ENCODE data around the gene GAS2L2. TPM values are rescaled to one million over a fixed set of nuclear protein-coding genes. Genes with fewer than 3 reads are reported as not detected.

GAS2L2 gene
- total and polyA plus RNA-seq, 2 experiments from 2014 or later: not detected

DNA sequence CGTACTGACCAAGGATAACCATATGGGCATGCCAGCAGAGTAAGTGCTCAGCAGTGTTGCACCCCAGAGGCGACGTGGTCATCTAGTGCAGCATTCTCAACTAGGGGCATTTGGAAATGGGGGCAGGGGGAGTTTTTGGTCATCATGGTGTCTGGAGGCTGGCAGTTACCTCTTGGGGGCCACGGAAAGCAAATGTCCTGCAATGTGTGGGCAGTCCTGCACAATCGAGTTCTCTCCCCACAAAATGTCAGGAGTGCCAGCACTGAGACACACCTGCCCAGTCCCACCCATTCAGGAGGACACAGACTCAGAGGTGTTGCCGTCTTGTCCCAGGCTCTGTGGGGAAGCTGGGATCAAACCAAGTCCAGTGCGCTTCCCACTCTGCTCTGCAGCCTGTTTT lies 18.6 kb downstream of the GAS2L2 start:
- H3K4me3 ChIP-seq: no peak overlapping the region
- no peaks in the 10 kb centered on the region for H3K36me3 ChIP-seq (ENCODE audit: low read depth)
- no peak for DNase-seq
- H3K27me3 ChIP-seq (replicated peaks; ENCODE audit: insufficient read depth): peaks cover 4% of the 10 kb centered on the region; the same call in 1 of the 2 replicates
- no peak overlapping the region for H3K4me2 ChIP-seq (ENCODE audit: unreplicated experiment)
- H3K4me1 ChIP-seq (ENCODE audit: insufficient read depth): peaks cover 9% of the 10 kb centered on the region; the same call in 1 of the 2 replicates
- H3K9ac ChIP-seq: no peak overlapping the region
- H3K27ac ChIP-seq: no peak overlapping the region
- no peak overlapping the region for H2AFZ ChIP-seq
- H3F3A ChIP-seq (ENCODE audit: insufficient read depth): peaks cover 5% of the 10 kb centered on the region; the same call in 1 of the 2 replicates
- TF ChIP-seq EZH2 (IDR thresholded peaks at IDR 0.05; ENCODE audit: insufficient read depth, poor library complexity, severe bottlenecking) (no peak), EZH2phosphoT487 (IDR thresholded peaks at IDR 0.05; ENCODE audit: insufficient read depth, low read depth) (no peak)
- H3K79me2 ChIP-seq (ENCODE audit: insufficient read depth): no peaks in the 10 kb centered on the region
- WGBS, 2 experiments (ENCODE audit: low coverage in 1 of 2, low lambda C conversion rate in 2 of 2, missing lambda C conversion rate in 2 of 2): 92 to 93% methylated on average over 7 of the region's 7 CpGs
- no peaks in the 10 kb centered on the region for H3K9me3 ChIP-seq (ENCODE audit: low read depth)
- in situ Hi-C loops (cut with MboI): no loop called here
- no peaks in the 10 kb centered on the region for H4K20me1 ChIP-seq (ENCODE audit: insufficient read depth)
- H3K9me2 ChIP-seq (ENCODE audit: insufficient read depth): no peaks in the 10 kb centered on the region

GRCh38 chr17:35733366-35733765 lies 19.7 kb downstream of the GAS2L2 start:
- H3K36me3 ChIP-seq (ENCODE audit: low read depth): no peaks in the 10 kb centered on the region
- H3K4me3 ChIP-seq: no peak overlapping the region
- no peaks in the 10 kb centered on the region for H4K20me1 ChIP-seq (ENCODE audit: insufficient read depth)
- H3K9ac ChIP-seq: no peak overlapping the region
- H3K27me3 ChIP-seq (replicated peaks; ENCODE audit: insufficient read depth): no peaks in the 10 kb centered on the region
- H3F3A ChIP-seq (ENCODE audit: insufficient read depth): peaks cover 5% of the 10 kb centered on the region; the same call in 1 of the 2 replicates
- H3K4me1 ChIP-seq (ENCODE audit: insufficient read depth): peaks cover 9% of the 10 kb centered on the region; the same call in 1 of the 2 replicates
- H2AFZ ChIP-seq: no peak overlapping the region
- WGBS, 2 experiments (ENCODE audit: low coverage in 1 of 2, low lambda C conversion rate in 2 of 2, missing lambda C conversion rate in 2 of 2): 61 to 63% methylated on average over 6 of the region's 6 CpGs
- no peaks in the 10 kb centered on the region for H3K9me2 ChIP-seq (ENCODE audit: insufficient read depth)
- no peak overlapping the region for H3K4me2 ChIP-seq (ENCODE audit: unreplicated experiment)
- no peaks in the 10 kb centered on the region for H3K79me2 ChIP-seq (ENCODE audit: insufficient read depth)
- no peaks in the 10 kb centered on the region for H3K9me3 ChIP-seq (ENCODE audit: low read depth)
- DNase-seq: no peak
- in situ Hi-C loops (cut with MboI): no loop called here
- no peak overlapping the region for H3K27ac ChIP-seq
- TF ChIP-seq EZH2 (IDR thresholded peaks at IDR 0.05; ENCODE audit: insufficient read depth, poor library complexity, severe bottlenecking) (no peak), EZH2phosphoT487 (IDR thresholded peaks at IDR 0.05; ENCODE audit: insufficient read depth, low read depth) (no peak)

DNA sequence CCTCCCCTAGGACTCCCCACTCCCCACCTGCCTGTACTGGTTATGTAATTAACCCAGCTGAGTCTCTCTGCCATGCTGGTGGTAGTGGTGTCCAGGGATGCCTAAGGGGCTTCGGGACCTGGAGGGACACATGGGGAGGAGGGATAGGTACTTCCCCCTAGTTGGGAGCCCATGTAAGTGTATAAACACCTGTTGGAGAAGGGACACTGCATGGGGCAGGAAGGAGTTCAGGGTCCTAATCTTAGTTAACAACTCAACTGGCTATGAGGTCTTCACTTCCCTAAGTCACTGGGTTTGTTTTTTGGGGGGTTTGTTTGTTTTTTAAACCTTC lies 20.3 kb downstream of the GAS2L2 start:
- 64 to 73% methylated on average over 1 of the region's 1 CpG for WGBS, 2 experiments (ENCODE audit: low coverage in 1 of 2, low lambda C conversion rate in 2 of 2, missing lambda C conversion rate in 2 of 2)
- no peak overlapping the region for H3K4me2 ChIP-seq (ENCODE audit: unreplicated experiment)
- in situ Hi-C loops (cut with MboI): no loop called here

DNA sequence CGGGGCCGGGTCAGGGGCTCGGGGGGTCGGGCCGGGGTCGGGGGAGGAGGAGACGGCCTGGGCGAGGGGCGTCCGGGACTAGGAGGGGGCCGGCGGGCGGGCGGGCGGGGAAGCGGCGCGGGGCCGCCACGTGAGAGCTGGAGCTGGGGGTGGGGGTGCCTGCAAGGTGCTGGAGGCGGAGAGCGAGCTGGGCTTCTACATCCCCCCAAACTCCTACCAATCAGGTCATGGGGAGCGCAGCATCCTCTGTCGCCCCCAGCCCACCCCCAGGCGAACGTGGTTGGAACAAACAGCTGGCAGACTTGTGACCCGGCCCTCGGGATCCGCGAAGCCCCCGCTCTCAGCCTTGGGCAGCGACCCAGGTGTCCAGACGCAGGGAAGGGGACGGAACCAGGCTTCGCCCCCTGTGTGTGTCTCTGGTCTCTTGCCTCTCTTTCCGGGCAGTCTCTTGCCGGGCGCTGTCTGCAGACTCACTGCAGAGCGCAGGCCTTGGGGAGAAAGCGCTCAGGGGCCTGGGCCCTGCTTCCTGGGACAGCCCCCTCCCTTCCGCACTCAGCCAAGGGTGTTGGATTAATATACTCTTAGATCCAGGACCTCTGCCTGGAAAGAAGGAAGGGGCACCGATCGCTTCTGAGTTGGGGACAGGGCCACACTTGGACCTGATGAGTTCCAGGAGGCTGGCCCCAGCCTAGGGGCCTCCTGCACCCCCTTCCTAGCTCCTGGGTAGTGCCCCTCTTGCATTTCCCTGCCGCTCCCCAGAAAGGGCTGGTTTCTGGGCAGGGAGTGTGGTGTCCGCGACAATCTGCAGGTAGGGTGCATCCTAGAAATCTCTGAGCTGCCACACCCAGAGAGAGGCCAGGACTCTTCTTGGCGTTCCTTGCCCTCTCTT lies 20.9 kb downstream of the GAS2L2 start:
- Histone ChIP-seq H3K27me3 (replicated peaks; ENCODE audit: insufficient read depth) (no peaks in the 10 kb centered on the region), H3K36me3 (ENCODE audit: low read depth) (no peaks in the 10 kb centered on the region), H3K27ac (no peak overlapping the region), H3K4me3 (peak overlapping the region; percentile 70), H3K4me2 (ENCODE audit: unreplicated experiment) (peak overlapping the region; percentile 85), H3K79me2 (ENCODE audit: insufficient read depth) (no peaks in the 10 kb centered on the region), H4K20me1 (ENCODE audit: insufficient read depth) (no peaks in the 10 kb centered on the region), H3F3A (ENCODE audit: insufficient read depth) (peaks cover 6% of the 10 kb centered on the region; the same call in 1 of the 2 replicates), H3K4me1 (ENCODE audit: insufficient read depth) (peaks cover 9% of the 10 kb centered on the region), H3K9me2 (ENCODE audit: insufficient read depth) (no peaks in the 10 kb centered on the region), H2AFZ (no peak overlapping the region), H3K9ac (peak overlapping the region; percentile 43; the same call in 1 of the 2 replicates), H3K9me3 (ENCODE audit: low read depth) (no peaks in the 10 kb centered on the region)
- DNase-seq: peak; percentile 26
- no peak for TF ChIP-seq EZH2 (IDR thresholded peaks at IDR 0.05; ENCODE audit: insufficient read depth, poor library complexity, severe bottlenecking)
- no peak for TF ChIP-seq EZH2phosphoT487 (IDR thresholded peaks at IDR 0.05; ENCODE audit: insufficient read depth, low read depth)
- in situ Hi-C loops (cut with MboI): no loop called here
- 17 to 30% methylated on average over 26 to 47 of the region's 47 CpGs for WGBS, 2 experiments (ENCODE audit: low coverage in 1 of 2, low lambda C conversion rate in 2 of 2, missing lambda C conversion rate in 2 of 2)

More for the DNA sequence above, 20.3 kb downstream of the GAS2L2 start:
- no peak for DNase-seq
- Histone ChIP-seq H4K20me1 (ENCODE audit: insufficient read depth) (no peaks in the 10 kb centered on the region), H3K9me3 (ENCODE audit: low read depth) (no peaks in the 10 kb centered on the region), H3K27me3 (replicated peaks; ENCODE audit: insufficient read depth) (no peaks in the 10 kb centered on the region), H3K4me1 (ENCODE audit: insufficient read depth) (peaks cover 9% of the 10 kb centered on the region; the same call in 1 of the 2 replicates), H3F3A (ENCODE audit: insufficient read depth) (peaks cover 5% of the 10 kb centered on the region; the same call in 1 of the 2 replicates), H3K9ac (no peak overlapping the region), H3K9me2 (ENCODE audit: insufficient read depth) (no peaks in the 10 kb centered on the region), H3K4me3 (no peak overlapping the region), H3K36me3 (ENCODE audit: low read depth) (no peaks in the 10 kb centered on the region), H2AFZ (no peak overlapping the region), H3K27ac (no peak overlapping the region), H3K79me2 (ENCODE audit: insufficient read depth) (no peaks in the 10 kb centered on the region)
- no peak for TF ChIP-seq EZH2 (IDR thresholded peaks at IDR 0.05; ENCODE audit: insufficient read depth, poor library complexity, severe bottlenecking)
- no peak for TF ChIP-seq EZH2phosphoT487 (IDR thresholded peaks at IDR 0.05; ENCODE audit: insufficient read depth, low read depth)
